ENCODE results near the gene ERC1.

Gene ERC1

GRCh38 chr12:1071182-1071581 lies 80.2 kb downstream of the ERC1 start:
- Histone ChIP-seq H3K27ac (ENCODE audit: low read depth, low read length, poor library complexity, severe bottlenecking) (no peak overlapping the region), H3K9me2 (ENCODE audit: low read depth, low read length) (no peaks in the 10 kb centered on the region), H3K79me2 (ENCODE audit: insufficient read depth, low read length) (no peaks in the 10 kb centered on the region), H3K36me3 (ENCODE audit: insufficient read depth, low read length) (no peaks in the 10 kb centered on the region), H3K4me2 (ENCODE audit: low read length) (no peak overlapping the region), H3F3A (ENCODE audit: insufficient read depth, low read length) (no peaks in the 10 kb centered on the region), H2AFZ (ENCODE audit: low read length) (no peak overlapping the region), H4K20me1 (ENCODE audit: insufficient read depth, low read length) (no peaks in the 10 kb centered on the region), H3K9ac (ENCODE audit: low read length) (no peak overlapping the region), H3K4me1 (ENCODE audit: insufficient read depth, low read length, severe bottlenecking) (peaks cover 7% of the 10 kb centered on the region), H3K27me3 (ENCODE audit: insufficient read depth, low read length) (no peaks in the 10 kb centered on the region), H3K4me3 (ENCODE audit: low read depth, low read length, poor library complexity, severe bottlenecking) (no peak overlapping the region), H3K9me3 (ENCODE audit: low read length) (no peaks in the 10 kb centered on the region)
- TF ChIP-seq CTCF (IDR thresholded peaks at IDR 0.05; ENCODE audit: low read length) = no peak
- no peak for TF ChIP-seq EZH2 (IDR thresholded peaks at IDR 0.05; ENCODE audit: borderline replicate concordance, low read length)

GRCh38 chr12:1073652-1074051 lies 82.6 kb downstream of the ERC1 start:
- Histone ChIP-seq H3K4me1 (ENCODE audit: insufficient read depth, low read length, severe bottlenecking) (peaks cover 7% of the 10 kb centered on the region), H3K27ac (ENCODE audit: low read depth, low read length, poor library complexity, severe bottlenecking) (no peak overlapping the region), H3K9me2 (ENCODE audit: low read depth, low read length) (no peaks in the 10 kb centered on the region), H3K4me3 (ENCODE audit: low read depth, low read length, poor library complexity, severe bottlenecking) (no peak overlapping the region), H3K9ac (ENCODE audit: low read length) (no peak overlapping the region), H3F3A (ENCODE audit: insufficient read depth, low read length) (no peaks in the 10 kb centered on the region), H4K20me1 (ENCODE audit: insufficient read depth, low read length) (no peaks in the 10 kb centered on the region), H2AFZ (ENCODE audit: low read length) (no peak overlapping the region), H3K27me3 (ENCODE audit: insufficient read depth, low read length) (no peaks in the 10 kb centered on the region), H3K36me3 (ENCODE audit: insufficient read depth, low read length) (no peaks in the 10 kb centered on the region), H3K79me2 (ENCODE audit: insufficient read depth, low read length) (no peaks in the 10 kb centered on the region), H3K4me2 (ENCODE audit: low read length) (no peak overlapping the region), H3K9me3 (ENCODE audit: low read length) (no peaks in the 10 kb centered on the region)
- TF ChIP-seq CTCF (IDR thresholded peaks at IDR 0.05; ENCODE audit: low read length) = no peak
- no peak for TF ChIP-seq EZH2 (IDR thresholded peaks at IDR 0.05; ENCODE audit: borderline replicate concordance, low read length)

GRCh38 chr12:1077036-1077803 lies 86.2 kb downstream of the ERC1 start:
- no peaks in the 10 kb centered on the region for H3F3A ChIP-seq (ENCODE audit: insufficient read depth, low read length)

More at GRCh38 chr12:1077036-1077803, 86.2 kb downstream of the ERC1 start:
- TF ChIP-seq CTCF (IDR thresholded peaks at IDR 0.05; ENCODE audit: low read length) = no peak
- TF ChIP-seq EZH2 (IDR thresholded peaks at IDR 0.05; ENCODE audit: borderline replicate concordance, low read length) = no peak
- no peaks in the 10 kb centered on the region for H4K20me1 ChIP-seq (ENCODE audit: insufficient read depth, low read length)
- H3K9ac ChIP-seq (ENCODE audit: low read length) = no peak overlapping the region
- no peaks in the 10 kb centered on the region for H3K4me1 ChIP-seq (ENCODE audit: insufficient read depth, low read length, severe bottlenecking)
- no peaks in the 10 kb centered on the region for H3K27me3 ChIP-seq (ENCODE audit: insufficient read depth, low read length)
- no peak overlapping the region for H3K4me2 ChIP-seq (ENCODE audit: low read length)
- H3K27ac ChIP-seq (ENCODE audit: low read depth, low read length, poor library complexity, severe bottlenecking) = no peak overlapping the region
- H3K9me3 ChIP-seq (ENCODE audit: low read length) = peaks cover 2% of the 10 kb centered on the region; the same call in 1 of the 2 replicates
- H3K4me3 ChIP-seq (ENCODE audit: low read depth, low read length, poor library complexity, severe bottlenecking) = no peak overlapping the region
- no peak overlapping the region for H2AFZ ChIP-seq (ENCODE audit: low read length)
- H3K36me3 ChIP-seq (ENCODE audit: insufficient read depth, low read length) = no peaks in the 10 kb centered on the region
- H3K9me2 ChIP-seq (ENCODE audit: low read depth, low read length) = no peaks in the 10 kb centered on the region
- no peaks in the 10 kb centered on the region for H3K79me2 ChIP-seq (ENCODE audit: insufficient read depth, low read length)

Data from OCI-LY1 (cell line).